Measurements from ENCODE around the gene PNPLA7. TPM values are rescaled to one million over a fixed set of nuclear protein-coding genes. Genes with fewer than 3 reads are reported as not detected.

PNPLA7 gene
- total and polyA plus RNA-seq, 2 of the 8 experiments (the other 6 are each of a cell fraction or from before 2014, with no cell fraction given), result 0.35 to 0.47 TPM

- no peak for TF ChIP-seq SUZ12 (IDR thresholded peaks at IDR 0.05; ENCODE audit: low read length)
- no peak for TF ChIP-seq POLR2AphosphoS5 (IDR thresholded peaks at IDR 0.05; ENCODE audit: low read depth, low read length)
- TF ChIP-seq MAFK (IDR thresholded peaks at IDR 0.05; ENCODE audit: low read depth, low read length), result no peak
These were observed 19.9 kb downstream of the PNPLA7 start (continued) for GRCh38 chr9:137530331-137530730.

Measured in H1 (cell line).